ENCODE results near the gene AGAP1. TPM values are rescaled to one million over a fixed set of nuclear protein-coding genes. Genes with fewer than 3 reads are reported as not detected.

Gene AGAP1
- total RNA-seq, 1 donor from 2014 or later, result 43.9 TPM

DNA sequence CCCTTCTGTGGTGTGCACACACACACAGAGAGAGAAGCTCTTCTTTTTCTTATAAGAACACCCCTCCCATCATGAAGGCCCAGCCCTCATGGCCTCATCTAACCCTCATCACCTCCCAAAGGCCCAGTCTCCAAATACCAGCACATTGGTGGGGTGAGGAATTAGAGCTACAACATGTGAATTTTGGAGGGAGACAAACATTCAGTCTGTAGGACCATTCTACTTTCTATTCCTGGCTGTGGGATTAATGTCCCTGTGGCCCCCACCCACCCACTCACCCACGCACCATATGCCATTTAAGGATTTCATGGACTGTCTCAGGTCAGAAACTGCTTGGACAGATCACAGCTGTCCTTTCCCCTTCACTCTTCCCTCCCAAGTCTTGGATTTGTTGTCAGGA is 484.2 kb downstream of the AGAP1 start:
- Mint-ChIP-seq H3K27me3 (ENCODE audit: unreplicated experiment) (peaks cover 3% of the 10 kb centered on the region), H3K4me3 (ENCODE audit: unreplicated experiment) (no peak overlapping the region), H3K27ac (ENCODE audit: unreplicated experiment) (no peak overlapping the region), H3K9me3 (ENCODE audit: unreplicated experiment) (no peaks in the 10 kb centered on the region), H3K36me3 (ENCODE audit: low read depth, unreplicated experiment) (peaks cover 26% of the 10 kb centered on the region), H3K4me1 (ENCODE audit: unreplicated experiment) (no peaks in the 10 kb centered on the region)
- no peak for DNase-seq (ENCODE audit: low spot score)
- TF ChIP-seq, protein P1, sequence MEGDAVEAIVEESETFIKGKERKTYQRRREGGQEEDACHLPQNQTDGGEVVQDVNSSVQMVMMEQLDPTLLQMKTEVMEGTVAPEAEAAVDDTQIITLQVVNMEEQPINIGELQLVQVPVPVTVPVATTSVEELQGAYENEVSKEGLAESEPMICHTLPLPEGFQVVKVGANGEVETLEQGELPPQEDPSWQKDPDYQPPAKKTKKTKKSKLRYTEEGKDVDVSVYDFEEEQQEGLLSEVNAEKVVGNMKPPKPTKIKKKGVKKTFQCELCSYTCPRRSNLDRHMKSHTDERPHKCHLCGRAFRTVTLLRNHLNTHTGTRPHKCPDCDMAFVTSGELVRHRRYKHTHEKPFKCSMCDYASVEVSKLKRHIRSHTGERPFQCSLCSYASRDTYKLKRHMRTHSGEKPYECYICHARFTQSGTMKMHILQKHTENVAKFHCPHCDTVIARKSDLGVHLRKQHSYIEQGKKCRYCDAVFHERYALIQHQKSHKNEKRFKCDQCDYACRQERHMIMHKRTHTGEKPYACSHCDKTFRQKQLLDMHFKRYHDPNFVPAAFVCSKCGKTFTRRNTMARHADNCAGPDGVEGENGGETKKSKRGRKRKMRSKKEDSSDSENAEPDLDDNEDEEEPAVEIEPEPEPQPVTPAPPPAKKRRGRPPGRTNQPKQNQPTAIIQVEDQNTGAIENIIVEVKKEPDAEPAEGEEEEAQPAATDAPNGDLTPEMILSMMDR (IDR thresholded peaks at IDR 0.05; ENCODE audit: unreplicated experiment), result no peak

DNA sequence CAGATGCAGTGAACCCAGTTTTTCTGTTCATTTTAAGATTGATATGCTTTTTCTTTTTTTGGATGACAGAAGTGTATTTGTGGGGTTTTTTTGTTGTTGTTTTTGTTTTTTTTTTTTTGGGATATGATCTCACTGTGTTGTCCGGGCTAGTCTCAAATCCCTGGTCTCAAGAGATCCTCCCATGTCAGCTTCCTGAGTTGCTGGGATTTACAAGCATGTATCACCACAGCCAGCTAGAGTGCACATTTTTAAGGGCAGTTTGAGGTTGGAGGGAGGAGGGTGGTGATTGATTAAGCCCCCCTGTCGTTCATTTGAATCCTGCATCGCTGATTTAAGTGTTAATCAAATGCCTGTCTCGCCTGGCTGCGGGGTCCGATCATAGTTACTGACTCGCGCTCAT is 485.2 kb downstream of the AGAP1 start:
- Mint-ChIP-seq H3K27ac (ENCODE audit: unreplicated experiment) (no peak overlapping the region), H3K4me3 (ENCODE audit: unreplicated experiment) (no peak overlapping the region), H3K27me3 (ENCODE audit: unreplicated experiment) (peaks cover 1% of the 10 kb centered on the region), H3K9me3 (ENCODE audit: unreplicated experiment) (no peaks in the 10 kb centered on the region), H3K36me3 (ENCODE audit: low read depth, unreplicated experiment) (peaks cover 26% of the 10 kb centered on the region), H3K4me1 (ENCODE audit: unreplicated experiment) (no peaks in the 10 kb centered on the region)
- no peak for DNase-seq (ENCODE audit: low spot score)
- TF ChIP-seq, protein P1 (IDR thresholded peaks at IDR 0.05; ENCODE audit: unreplicated experiment), result no peak

DNA sequence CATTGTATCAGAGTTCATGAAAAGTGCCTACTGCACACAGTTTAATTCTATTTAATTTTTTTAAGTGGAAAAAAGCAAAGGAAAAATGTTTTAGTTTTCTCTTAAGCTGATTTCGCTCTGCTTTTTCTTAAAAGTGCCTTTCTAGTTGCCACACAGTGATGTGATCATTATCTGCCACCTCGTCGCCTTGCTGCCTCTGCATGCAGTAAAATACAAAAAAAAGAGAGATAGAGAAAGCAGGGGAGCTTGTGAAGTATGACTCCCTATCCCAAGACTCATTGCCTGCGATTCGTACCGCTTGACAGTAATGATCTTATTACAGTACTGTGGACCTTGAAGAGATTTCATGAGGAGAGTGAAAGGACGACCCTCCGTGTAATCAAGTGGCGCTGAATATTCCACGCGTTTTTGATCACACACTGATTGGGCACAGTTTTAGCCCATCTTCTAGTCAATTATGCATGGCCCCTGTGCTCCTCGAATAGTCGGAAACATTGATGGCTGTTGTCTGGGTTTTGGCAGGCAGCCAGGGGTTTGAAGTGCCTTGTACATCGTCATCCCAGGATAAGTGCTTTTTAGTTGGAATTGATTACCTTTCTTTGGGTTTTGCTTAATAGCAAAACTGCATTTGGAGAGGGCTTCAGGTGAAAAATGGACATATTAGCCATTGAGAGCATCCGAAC is 486.1 kb downstream of the AGAP1 start:
- Mint-ChIP-seq H3K27me3 (ENCODE audit: unreplicated experiment) (peaks cover 1% of the 10 kb centered on the region), H3K4me1 (ENCODE audit: unreplicated experiment) (no peaks in the 10 kb centered on the region), H3K4me3 (ENCODE audit: unreplicated experiment) (no peak overlapping the region), H3K27ac (ENCODE audit: unreplicated experiment) (no peak overlapping the region), H3K36me3 (ENCODE audit: low read depth, unreplicated experiment) (peaks cover 20% of the 10 kb centered on the region), H3K9me3 (ENCODE audit: unreplicated experiment) (no peaks in the 10 kb centered on the region)
- no peak for DNase-seq (ENCODE audit: low spot score)
- TF ChIP-seq, protein P1 (IDR thresholded peaks at IDR 0.05; ENCODE audit: unreplicated experiment), result no peak

DNA sequence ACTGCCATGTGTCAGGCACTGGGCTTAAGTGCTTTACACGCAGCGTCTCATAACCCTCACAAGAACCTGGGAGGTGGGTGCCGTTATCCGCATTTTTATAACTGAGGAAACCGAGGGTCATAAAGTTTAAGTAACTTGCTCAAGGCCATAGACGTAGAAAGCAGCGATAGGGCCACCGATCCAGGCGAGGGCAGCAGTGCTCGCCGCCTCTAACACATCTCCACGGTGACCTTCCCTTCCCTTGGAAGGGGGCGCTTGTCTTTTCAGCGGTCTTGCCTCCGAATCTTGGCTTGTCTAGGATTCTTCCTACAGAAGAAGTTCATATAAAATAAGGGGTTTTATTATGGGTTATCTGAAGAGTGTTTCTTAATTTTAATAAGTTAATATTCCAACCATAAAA is 487.8 kb downstream of the AGAP1 start:
- TF ChIP-seq, protein P1 (IDR thresholded peaks at IDR 0.05; ENCODE audit: unreplicated experiment), result no peak
- peaks cover 1% of the 10 kb centered on the region for H3K27me3 Mint-ChIP-seq (ENCODE audit: unreplicated experiment)
- no peak overlapping the region for H3K27ac Mint-ChIP-seq (ENCODE audit: unreplicated experiment)
- DNase-seq (ENCODE audit: low spot score), result peak; percentile 35
- H3K36me3 Mint-ChIP-seq (ENCODE audit: low read depth, unreplicated experiment), result peaks cover 12% of the 10 kb centered on the region
- H3K9me3 Mint-ChIP-seq (ENCODE audit: unreplicated experiment), result no peaks in the 10 kb centered on the region
- H3K4me1 Mint-ChIP-seq (ENCODE audit: unreplicated experiment), result no peaks in the 10 kb centered on the region
- H3K4me3 Mint-ChIP-seq (ENCODE audit: unreplicated experiment), result no peak overlapping the region

DNA sequence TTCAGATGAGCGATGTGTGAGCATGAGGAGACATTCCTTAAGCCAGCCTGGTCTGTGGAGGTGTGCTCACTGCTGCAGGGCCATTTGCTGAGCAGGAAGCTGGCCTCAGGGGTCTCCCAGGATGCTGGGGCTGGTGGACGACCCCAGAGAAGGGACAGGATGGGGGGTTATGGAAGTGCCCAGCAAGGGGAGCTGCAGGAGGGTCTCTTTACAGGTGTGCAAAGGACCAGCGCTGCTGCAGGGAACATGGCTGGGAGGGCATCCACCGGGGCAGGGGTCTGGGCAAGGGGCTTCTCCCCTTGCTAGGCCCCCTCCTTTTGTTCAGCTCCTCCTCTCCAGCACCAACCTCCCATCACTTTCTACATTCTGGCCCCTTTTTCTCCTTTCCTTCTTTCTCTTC is 489.2 kb downstream of the AGAP1 start:
- no peaks in the 10 kb centered on the region for H3K4me1 Mint-ChIP-seq (ENCODE audit: unreplicated experiment)
- DNase-seq (ENCODE audit: low spot score), result no peak
- H3K27me3 Mint-ChIP-seq (ENCODE audit: unreplicated experiment), result peaks cover 1% of the 10 kb centered on the region
- H3K9me3 Mint-ChIP-seq (ENCODE audit: unreplicated experiment), result no peaks in the 10 kb centered on the region
- no peak overlapping the region for H3K27ac Mint-ChIP-seq (ENCODE audit: unreplicated experiment)
- H3K36me3 Mint-ChIP-seq (ENCODE audit: low read depth, unreplicated experiment), result peaks cover 4% of the 10 kb centered on the region
- TF ChIP-seq, protein P1 (IDR thresholded peaks at IDR 0.05; ENCODE audit: unreplicated experiment), result no peak
- no peak overlapping the region for H3K4me3 Mint-ChIP-seq (ENCODE audit: unreplicated experiment)
